ENCODE measurements around the gene MECP2. TPM values are rescaled to one million over a fixed set of nuclear protein-coding genes. Genes with fewer than 3 reads are reported as not detected.
A peak's percentile ranks its signal among the peaks of the same experiment; 100 is the strongest.

MECP2 gene
- total RNA-seq, 6 experiments from 2014 or later = 14.1 to 18.4 (median 16.0) TPM

DNA sequence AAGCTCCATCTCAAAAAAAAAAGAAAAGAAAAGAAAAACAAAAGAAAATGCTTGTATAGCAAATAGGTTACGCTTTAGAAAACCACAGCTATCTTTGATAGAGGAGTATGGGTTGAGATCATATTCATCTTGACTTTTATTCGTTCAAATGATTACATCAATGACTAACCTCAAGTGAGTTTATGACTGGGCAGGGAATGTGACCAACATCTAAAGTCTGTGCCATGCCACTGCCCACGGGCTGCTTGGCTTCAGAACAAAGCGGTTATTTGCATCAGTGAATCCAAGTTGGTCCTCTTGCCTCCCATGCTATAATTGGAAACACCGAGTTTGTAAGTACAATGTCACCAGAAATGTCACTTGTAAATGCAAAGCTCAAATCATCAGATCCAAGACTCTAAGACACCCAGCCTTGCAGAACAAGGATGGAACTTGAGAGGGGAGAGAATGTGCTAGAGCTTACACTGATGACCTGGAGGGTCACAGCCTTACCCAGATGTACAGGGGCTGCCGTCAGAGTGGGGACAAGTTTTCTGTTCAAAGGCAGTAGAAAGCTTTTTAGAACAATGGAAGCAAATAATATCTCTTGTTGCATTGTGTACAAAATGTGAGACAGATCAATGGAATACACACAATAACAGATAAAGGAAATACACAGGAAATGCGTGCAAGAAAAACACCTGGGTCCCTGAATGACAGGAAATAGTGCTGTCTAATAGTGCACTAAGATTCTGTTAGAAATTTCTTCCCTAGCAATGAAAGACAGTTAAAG lies 38.1 kb upstream of the MECP2 start:
- Histone ChIP-seq H3K27ac (no peak overlapping the region), H3K27me3 (no peaks in the 10 kb centered on the region), H3K4me3 (no peak overlapping the region), H3K9me3 (no peaks in the 10 kb centered on the region), H3K4me1 (no peaks in the 10 kb centered on the region), H3K36me3 (no peaks in the 10 kb centered on the region)
- DNase-seq (no peak), ATAC-seq (no peak)
- intact Hi-C loops (cut with DNase I) = no loop called here
- no peak for TF ChIP-seq POLR2A (IDR thresholded peaks at IDR 0.05)
- TF ChIP-seq, protein P1, sequence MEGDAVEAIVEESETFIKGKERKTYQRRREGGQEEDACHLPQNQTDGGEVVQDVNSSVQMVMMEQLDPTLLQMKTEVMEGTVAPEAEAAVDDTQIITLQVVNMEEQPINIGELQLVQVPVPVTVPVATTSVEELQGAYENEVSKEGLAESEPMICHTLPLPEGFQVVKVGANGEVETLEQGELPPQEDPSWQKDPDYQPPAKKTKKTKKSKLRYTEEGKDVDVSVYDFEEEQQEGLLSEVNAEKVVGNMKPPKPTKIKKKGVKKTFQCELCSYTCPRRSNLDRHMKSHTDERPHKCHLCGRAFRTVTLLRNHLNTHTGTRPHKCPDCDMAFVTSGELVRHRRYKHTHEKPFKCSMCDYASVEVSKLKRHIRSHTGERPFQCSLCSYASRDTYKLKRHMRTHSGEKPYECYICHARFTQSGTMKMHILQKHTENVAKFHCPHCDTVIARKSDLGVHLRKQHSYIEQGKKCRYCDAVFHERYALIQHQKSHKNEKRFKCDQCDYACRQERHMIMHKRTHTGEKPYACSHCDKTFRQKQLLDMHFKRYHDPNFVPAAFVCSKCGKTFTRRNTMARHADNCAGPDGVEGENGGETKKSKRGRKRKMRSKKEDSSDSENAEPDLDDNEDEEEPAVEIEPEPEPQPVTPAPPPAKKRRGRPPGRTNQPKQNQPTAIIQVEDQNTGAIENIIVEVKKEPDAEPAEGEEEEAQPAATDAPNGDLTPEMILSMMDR (IDR thresholded peaks at IDR 0.05) = no peak
- 51% methylated on average over 5 of the region's 7 CpGs for WGBS (ENCODE audit: insufficient coverage, low coverage, low lambda C conversion rate, missing lambda C conversion rate)

DNA sequence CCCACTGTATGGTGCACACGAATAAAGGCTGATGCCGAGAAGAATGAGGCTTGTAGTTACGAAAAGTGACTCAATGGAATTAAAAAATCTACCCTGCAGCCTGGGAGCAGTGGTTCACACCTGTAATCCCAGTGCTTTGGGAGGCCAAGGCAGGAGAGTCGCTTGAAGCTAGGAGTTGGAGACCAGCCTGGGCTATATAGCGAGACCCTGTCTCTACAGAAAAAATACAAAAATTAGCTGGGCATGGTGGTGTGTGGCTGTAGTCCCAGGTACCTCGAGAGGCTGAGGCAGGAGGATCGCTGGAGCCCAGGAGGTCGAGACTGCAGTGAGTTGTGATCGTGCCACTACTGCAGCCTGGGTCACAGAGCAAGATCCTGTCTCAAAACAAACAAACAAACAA lies 34.8 kb upstream of the MECP2 start:
- no peak for ATAC-seq
- H3K9me3 ChIP-seq = no peaks in the 10 kb centered on the region
- no peak overlapping the region for H3K4me3 ChIP-seq
- H3K4me1 ChIP-seq = no peaks in the 10 kb centered on the region
- H3K27ac ChIP-seq = no peak overlapping the region
- no peaks in the 10 kb centered on the region for H3K36me3 ChIP-seq
- WGBS (ENCODE audit: insufficient coverage, low coverage, low lambda C conversion rate, missing lambda C conversion rate) = 74% methylated on average over 9 of the region's 9 CpGs
- no peak for DNase-seq
- TF ChIP-seq, protein P1 (IDR thresholded peaks at IDR 0.05) = no peak
- no peak for TF ChIP-seq POLR2A (IDR thresholded peaks at IDR 0.05)
- H3K27me3 ChIP-seq = no peaks in the 10 kb centered on the region
- intact Hi-C loops (cut with DNase I) = no loop called here

DNA sequence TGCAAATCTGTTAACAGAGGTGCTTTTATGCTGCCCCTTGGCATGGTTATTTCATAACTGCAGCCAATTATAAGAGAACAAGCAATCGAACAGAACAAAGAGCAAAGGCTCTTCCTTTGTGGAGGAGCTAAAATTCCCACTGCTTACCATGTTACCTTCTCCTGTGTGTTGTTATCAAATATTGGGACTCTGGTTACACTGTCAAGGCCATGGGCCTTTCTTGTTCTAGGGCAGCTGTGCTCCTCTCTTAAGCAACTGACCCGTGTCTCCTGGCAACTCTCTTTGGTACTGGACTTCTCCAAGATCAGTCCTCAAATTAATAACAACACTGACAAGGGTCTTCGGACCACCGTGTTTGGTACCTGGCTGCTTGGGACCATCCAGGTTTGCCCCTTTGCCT lies 34.4 kb upstream of the MECP2 start:
- no peaks in the 10 kb centered on the region for H3K27me3 ChIP-seq
- no peaks in the 10 kb centered on the region for H3K36me3 ChIP-seq
- no peak overlapping the region for H3K27ac ChIP-seq
- WGBS (ENCODE audit: insufficient coverage, low coverage, low lambda C conversion rate, missing lambda C conversion rate) = 50% methylated on average over 4 of the region's 4 CpGs
- no peak for TF ChIP-seq POLR2A (IDR thresholded peaks at IDR 0.05)
- TF ChIP-seq, protein P1 (IDR thresholded peaks at IDR 0.05) = no peak
- intact Hi-C loops (cut with DNase I) = no loop called here
- no peak overlapping the region for H3K4me3 ChIP-seq
- DNase-seq (peak in 1 of 3 donors; percentile 10), ATAC-seq (no peak)
- H3K4me1 ChIP-seq = no peaks in the 10 kb centered on the region
- no peaks in the 10 kb centered on the region for H3K9me3 ChIP-seq

DNA sequence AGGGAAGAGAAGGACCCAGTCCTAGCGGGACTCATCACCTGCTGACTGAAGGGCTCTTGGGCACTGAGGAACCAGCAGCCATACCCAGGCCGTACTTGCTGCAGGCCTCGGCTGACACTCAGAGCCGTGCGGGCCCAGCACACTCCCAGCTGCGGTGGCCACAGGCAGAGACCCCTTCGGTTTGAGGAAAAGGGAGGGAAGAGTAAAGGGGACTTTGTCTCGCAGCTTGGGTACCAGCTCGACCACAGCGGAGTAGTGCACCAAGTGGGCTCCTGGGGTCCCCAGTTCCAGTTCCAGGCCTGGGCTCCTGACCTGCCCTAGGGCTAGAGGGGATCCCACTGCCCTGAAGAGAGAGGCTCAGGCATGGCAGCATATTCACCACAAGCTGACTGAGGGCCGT lies 28.6 kb upstream of the MECP2 start:
- H3K4me3 ChIP-seq = no peak overlapping the region
- no peaks in the 10 kb centered on the region for H3K27me3 ChIP-seq
- WGBS (ENCODE audit: insufficient coverage, low coverage, low lambda C conversion rate, missing lambda C conversion rate) = 60% methylated on average over 1 of the region's 11 CpGs
- DNase-seq = peak in 1 of 3 donors; percentile 16
- H3K4me1 ChIP-seq = no peaks in the 10 kb centered on the region
- H3K36me3 ChIP-seq = no peaks in the 10 kb centered on the region
- no peak overlapping the region for H3K27ac ChIP-seq
- intact Hi-C loops (cut with DNase I) = no loop called here
- TF ChIP-seq, protein P1 (IDR thresholded peaks at IDR 0.05) = no peak
- TF ChIP-seq POLR2A (IDR thresholded peaks at IDR 0.05) = no peak
- ATAC-seq = no peak
- H3K9me3 ChIP-seq = no peaks in the 10 kb centered on the region

Measured in right lobe of liver (tissue), 6 donors.